Thoracic aorta endothelial cell (primary cell): ENCODE measurements around the gene DTX2. TPM values are rescaled to one million over a fixed set of nuclear protein-coding genes. Genes with fewer than 3 reads are reported as not detected.

Source experiments
- small RNA-seq: library from RNA; depleted of rRNA; stranded (forward); fragments of <200 nt; gene quantifications from one replicate; pipeline ENCODE3, GENCODE V24; 2012
- total RNA-seq: library from RNA; depleted of rRNA; stranded (reverse); fragments of >200 nt; gene quantifications from 2 replicates; pipeline ENCODE4 v1.2.3, GENCODE V29; 2012

The DTX2 gene
- 5.3 and 6.5 TPM in 2 replicates for total RNA-seq

GRCh38 chr7:76461464-76462101 lies at the start of gene DTX2:
Gene DTX2 (plus strand): TSS chr7:76461709. CDS start chr7:76480510, 18,801 bp downstream.

GRCh38 chr7:76424413-76425111 lies 36.9 kb upstream of the DTX2 start, which contains the start of gene ZP3:
Gene ZP3 (plus strand): TSS chr7:76424950. CDS start chr7:76424965, 15 bp downstream.

GRCh38 chr7:76509931-76510877 lies 48.7 kb downstream of the DTX2 start, which contains the start of gene UPK3B:
Gene UPK3B (plus strand): TSS chr7:76510552. CDS start chr7:76510653, 101 bp downstream.

GRCh38 chr7:76543197-76543596 lies 81.7 kb downstream of the DTX2 start, which contains the start of gene SPDYE16:
Gene SPDYE16 (minus strand): TSS chr7:76543297. CDS start chr7:76541459, 1,838 bp downstream.

Small RNA genes within 50 kb of the gene (small RNA-seq; reads per million reads assigned to genes)
- gene RF00019, result not detected

Other genes starting within 250 kb of the DTX2 start
- 184 and 197 TPM in 2 replicates for gene HSPB1, start 159.0 kb upstream of the DTX2 start, total RNA-seq
- 213 and 249 TPM in 2 replicates for gene YWHAG, start 102.7 kb upstream of the DTX2 start, total RNA-seq
- 0.13 and 0.14 TPM in 2 replicates for gene SSC4D, start 52.0 kb upstream of the DTX2 start, total RNA-seq
- 0.53 and 3.1 TPM in 2 replicates for gene ZP3, start 36.8 kb upstream of the DTX2 start, total RNA-seq
- 0.13 TPM in 1 of 2 replicates, not detected in the other for gene UPK3B, start 48.8 kb downstream of the DTX2 start, total RNA-seq
- not detected in 2 replicates for gene SPDYE16, start 81.6 kb downstream of the DTX2 start, total RNA-seq
- gene POMZP3, start 165.6 kb downstream of the DTX2 start, total RNA-seq, result 10.8 and 15.0 TPM in 2 replicates